Bronchus fibroblast of lung (primary cell): ENCODE data around the gene SPACA7. TPM values are rescaled to one million over a fixed set of nuclear protein-coding genes. Genes with fewer than 3 reads are reported as not detected.

ENCODE experiments used
- total RNA-seq: library from RNA; depleted of rRNA; stranded (reverse); fragments of >200 nt; gene quantifications from 2 replicates; pipeline ENCODE4 v1.2.3, GENCODE V29; 2015

SPACA7 gene
- not detected in 2 replicates for total RNA-seq

GRCh38 chr13:112376050-112376681 lies at the start of gene SPACA7:
TSS of gene SPACA7 (plus strand) at chr13:112376355. CDS start at chr13:112376386, 31 bp downstream.

Other genes with a start within 250 kb of the SPACA7 start
- 11.6 and 13.2 TPM in 2 replicates for gene TUBGCP3, start 211.8 kb downstream of the SPACA7 start, total RNA-seq